Right lobe of liver (tissue), 6 donors: ENCODE results near the gene TNXB. TPM values are rescaled to one million over a fixed set of nuclear protein-coding genes. Genes with fewer than 3 reads are reported as not detected.
A peak's percentile ranks its signal among the peaks of the same experiment; 100 is the strongest.
"Not testable (repeated sequence)": the region's sequence is repeated elsewhere in the genome, so short reads cannot be mapped to it uniquely, and the experiment has no call there.

Source experiments
- ATAC-seq, 4 donors: fragments of 200-7000 bp; cut with Tn5 transposase; one replicate each; pipeline ENCODE4 v1.9.1; 2020; ENCODE audit warnings: mild to moderate bottlenecking in 4 of 4, moderate library complexity in 4 of 4
- DNase-seq, 3 donors: peaks; one replicate each; pipeline ENCODE4 v3.0.0-alpha.2; 2020
- H3K27ac ChIP-seq, 3 donors: fragments of 200-600 bp; one replicate each; pipeline ENCODE4 v1.8.0; 2022
- H3K27me3 ChIP-seq, 2 donors: fragments of 200-600 bp; one replicate each; pipeline ENCODE4 v1.8.0; 2022
- H3K36me3 ChIP-seq, 4 donors: fragments of 200-600 bp; sonication (generic) in 1 of 4; one replicate each; pipeline versions ENCODE4 v1.5.1 to v1.8.0; 2017 to 2022; ENCODE audit warnings: control low read depth in 1 of 4
- H3K4me1 ChIP-seq, 4 donors: fragments of 200-600 bp; sonication (generic) in 1 of 4; one replicate each; pipeline versions ENCODE4 v1.5.1 to v1.8.0; 2017 to 2022; ENCODE audit warnings: control low read depth in 1 of 4
- H3K4me3 ChIP-seq, 3 donors: fragments of 200-600 bp; one replicate each; pipeline ENCODE4 v1.8.0; 2022
- H3K9me3 ChIP-seq, 4 donors: fragments of 200-600 bp; sonication (generic) in 1 of 4; one replicate each; pipeline versions ENCODE4 v1.5.1 to v1.8.0; 2017 to 2022; ENCODE audit warnings: control low read depth in 1 of 4
- WGBS: methylation state at CpG from one replicate; pipeline ENCODE4 v1.1.6; 2018; ENCODE audit warnings: low coverage, low lambda C conversion rate; ENCODE audit not compliant: insufficient coverage; ENCODE audit errors: missing lambda C conversion rate; 5-methylcytosine and 5-hydroxymethylcytosine counted together
- intact Hi-C, 2 donors: fragments of 100-400 bp; cut with DNase I; formaldehyde crosslinking; loops; one replicate each; pipeline versions ENCODE4 v1.11.2 to v1.14.1; 2022
- small RNA-seq, 2 experiments: library from RNA; depleted of rRNA; stranded (forward); fragments of <200 nt; gene quantifications; one replicate each; pipeline ENCODE3, GENCODE V24; 2016
- total RNA-seq, 6 experiments: library from RNA; depleted of rRNA in 2 of 6; stranded (reverse); fragments of >200 nt in 2 of 6; fragmentation: NEBNext Ultra II Directional in 3 of 6; extraction: Animal tissue kit (Norgen Biotek cat#: 25700) in 3 of 6; gene quantifications; one replicate each; pipeline versions ENCODE4 v1.1.0 to v1.2.4, GENCODE V29; 2016 to 2023
- donor health status: DM: no; HTN: yes; CAD: no.
- donor health status: DM: no; HTN: no; CAD: no.
- donor health status: DM: no; HTN: no; CAD: no.
- donor health status: DM: no; HTN: yes; CAD: no.
- donor health status: DM: no; HTN: yes; CAD: no.

Gene TNXB
- total RNA-seq, 6 experiments from 2014 or later = 7.2 to 28.3 (median 10.3) TPM

DNA sequence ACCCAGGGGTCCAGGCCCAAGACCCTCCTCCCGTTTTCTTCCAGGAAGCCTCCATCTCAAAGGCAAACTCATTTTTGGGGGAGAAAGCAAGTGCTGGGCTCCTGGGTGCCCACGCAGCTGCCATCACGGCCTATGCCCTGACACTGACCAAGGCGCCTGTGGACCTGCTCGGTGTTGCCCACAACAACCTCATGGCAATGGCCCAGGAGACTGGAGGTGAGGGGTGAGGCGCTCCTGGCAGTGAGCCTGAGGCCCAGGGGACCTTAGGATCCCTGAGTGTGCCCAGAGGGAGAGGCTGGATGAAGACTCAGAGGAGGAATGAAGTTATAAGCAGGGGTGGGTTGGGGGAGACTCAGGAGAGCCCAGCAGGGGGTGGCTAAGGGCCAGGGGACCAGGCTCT, 112.8 kb downstream of the TNXB start:
- H3K4me1 ChIP-seq, H3K4me3 ChIP-seq, H3K27ac ChIP-seq, H3K36me3 ChIP-seq, H3K9me3 ChIP-seq, H3K27me3 ChIP-seq, intact Hi-C loops: not testable (repeated sequence)
- peak in 2 of 4 donors; percentile 1 to 8 for ATAC-seq
- DNase-seq = peak in 2 of 3 donors; percentile 50 to 58
- WGBS = 60% methylated on average over 1 of the region's 6 CpGs

- not testable (repeated sequence) for ATAC-seq
- DNase-seq = peak in 2 of 3 donors; percentile 14 to 39
Observed at GRCh38 chr6:31994421-31994820, 114.7 kb downstream of the TNXB start.

More at GRCh38 chr6:31994421-31994820, 114.7 kb downstream of the TNXB start:
- H3K4me1 ChIP-seq, intact Hi-C loops, H3K4me3 ChIP-seq, H3K27me3 ChIP-seq, H3K36me3 ChIP-seq, H3K9me3 ChIP-seq, H3K27ac ChIP-seq: not testable (repeated sequence)
- WGBS = no CpG with 5 or more reads among the region's 14 CpGs

Small RNA genes within 50 kb of the gene (small RNA-seq; reads per million reads assigned to genes)
- 0 reads per million in 2 experiments for gene RNA5SP206

Other genes with a start within 250 kb of the TNXB start
- gene NEU1, start 246.5 kb downstream of the TNXB start, total RNA-seq = 10 to 100 TPM; 20.3 to 44.8 (median 34.1) TPM
- under 1 TPM in 2 of 6 experiments, not detected in 4; 0.09 to 0.25 TPM for gene SLC44A4, start 230.3 kb downstream of the TNXB start, total RNA-seq
- 10 to 100 TPM; 10.7 to 20.1 (median 13.3) TPM for gene EHMT2, start 211.6 kb downstream of the TNXB start, total RNA-seq
- gene ZBTB12, start 207.3 kb downstream of the TNXB start, total RNA-seq = under 1 TPM in 5 of 6 experiments, not detected in 1; 0.25 to 0.82 (median 0.51) TPM
- 100 to 1,000 TPM; 309 to 739 (median 533) TPM for gene C2, start 181.6 kb downstream of the TNXB start, total RNA-seq
- 1,000 to 10,000 TPM; 1,939 to 4,112 (median 3,131) TPM for gene CFB, start 163.2 kb downstream of the TNXB start, total RNA-seq
- 10 to 100 TPM in 5 of 6 experiments, 1 to 10 TPM in 1; 9.3 to 33.8 (median 18.3) TPM for gene NELFE, start 150.4 kb downstream of the TNXB start, total RNA-seq
- 10 to 100 TPM; 26.3 to 73.1 (median 47.1) TPM for gene SKIC2, start 150.2 kb downstream of the TNXB start, total RNA-seq
- gene DXO, start 137.2 kb downstream of the TNXB start, total RNA-seq = 10 to 100 TPM in 5 of 6 experiments, 1 to 10 TPM in 1; 9.8 to 14.6 (median 12.1) TPM
- gene C4A, start 127.3 kb downstream of the TNXB start, total RNA-seq = 1,000 to 10,000 TPM; 1,495 to 2,818 (median 2,205) TPM
- gene C4B, start 94.5 kb downstream of the TNXB start, total RNA-seq = 1,000 to 10,000 TPM; 1,420 to 2,805 (median 2,265) TPM
- 10 to 100 TPM in 3 of 6 experiments, 1 to 10 TPM in 3; 5.7 to 60.7 (median 14.0) TPM for gene CYP21A2, start 70.9 kb downstream of the TNXB start, total RNA-seq
- gene ATF6B, start 18.9 kb upstream of the TNXB start, total RNA-seq = 10 to 100 TPM; 15.2 to 35.5 (median 33.2) TPM
- 1 to 10 TPM; 1.5 to 2.7 (median 2.2) TPM for gene FKBPL, start 20.9 kb upstream of the TNXB start, total RNA-seq
- under 1 TPM in 4 of 6 experiments, not detected in 2; 0.13 to 0.29 (median 0.24) TPM for gene PRRT1, start 42.6 kb upstream of the TNXB start, total RNA-seq
- gene PPT2, start 44.8 kb upstream of the TNXB start, total RNA-seq = 10 to 100 TPM in 2 of 6 experiments, 1 to 10 TPM in 4; 6.4 to 16.0 (median 8.9) TPM
- 1 to 10 TPM; 1.4 to 6.0 (median 4.2) TPM for gene EGFL8, start 55.3 kb upstream of the TNXB start, total RNA-seq
- 10 to 100 TPM; 23.5 to 36.9 (median 31.6) TPM for gene AGPAT1, start 66.7 kb upstream of the TNXB start, total RNA-seq
- 10 to 100 TPM; 50.5 to 90.4 (median 60.9) TPM for gene RNF5, start 69.1 kb upstream of the TNXB start, total RNA-seq
- gene AGER, start 74.9 kb upstream of the TNXB start, total RNA-seq = 1 to 10 TPM in 4 of 6 experiments, under 1 TPM in 2; 0.81 to 3.4 (median 1.8) TPM
- gene PBX2, start 80.9 kb upstream of the TNXB start, total RNA-seq = 10 to 100 TPM; 15.5 to 29.5 (median 24.3) TPM
- gene GPSM3, start 83.3 kb upstream of the TNXB start, total RNA-seq = 1 to 10 TPM; 3.7 to 9.2 (median 5.7) TPM
- 10 to 100 TPM in 2 of 6 experiments, 1 to 10 TPM in 4; 6.6 to 16.5 (median 8.9) TPM for gene NOTCH4, start 114.7 kb upstream of the TNXB start, total RNA-seq